H9 (cell line): ENCODE measurements around the gene CEMIP. TPM values are rescaled to one million over a fixed set of nuclear protein-coding genes. Genes with fewer than 3 reads are reported as not detected.

Experiments used
- DNase-seq: peaks from one replicate; pipeline ENCODE4 v3.0.0-alpha.2; 2017
- H2AFZ ChIP-seq: one replicate; pipeline ENCODE4 v1.6.1; 2013; ENCODE audit warnings: mild to moderate bottlenecking, low read length, control low read depth, moderate library complexity
- H2AK5ac ChIP-seq: 2 replicates; pipeline ENCODE4 v1.6.1; 2013; ENCODE audit warnings: low read length, control low read depth, mixed read lengths; ENCODE audit not compliant: insufficient read length
- H2BK120ac ChIP-seq: one replicate; pipeline ENCODE4 v1.6.1; 2013; ENCODE audit warnings: low read depth, mild to moderate bottlenecking, low read length, control low read depth, inconsistent platforms; ENCODE audit not compliant: poor library complexity, severe bottlenecking
- H2BK12ac ChIP-seq: 2 replicates; pipeline ENCODE4 v1.6.1; 2013; ENCODE audit warnings: low read length, control low read depth, mixed read lengths, low read depth; ENCODE audit not compliant: insufficient read length
- H2BK15ac ChIP-seq: 2 replicates; pipeline ENCODE4 v1.6.1; 2013; ENCODE audit warnings: low read depth, low read length, control low read depth
- H2BK20ac ChIP-seq: one replicate; pipeline ENCODE4 v1.6.1; 2013; ENCODE audit warnings: low read depth, mild to moderate bottlenecking, low read length, control low read depth, inconsistent platforms; ENCODE audit not compliant: poor library complexity, severe bottlenecking
- H2BK5ac ChIP-seq: 2 replicates; pipeline ENCODE4 v1.6.1; 2013; ENCODE audit warnings: low read length, control low read depth, mixed read lengths; ENCODE audit not compliant: insufficient read length
- H3K14ac ChIP-seq: 2 replicates; pipeline ENCODE4 v1.6.1; 2013; ENCODE audit warnings: low read length, control low read depth; ENCODE audit not compliant: insufficient read depth
- H3K18ac ChIP-seq: 2 replicates; pipeline ENCODE4 v1.6.1; 2013; ENCODE audit warnings: low read depth, mild to moderate bottlenecking, mixed read lengths, low read length, control low read depth; ENCODE audit not compliant: insufficient read length
- H3K23ac ChIP-seq: 2 replicates; pipeline ENCODE4 v1.6.1; 2013; ENCODE audit warnings: low read length, control low read depth, mixed read lengths, low read depth; ENCODE audit not compliant: insufficient read length
- H3K23me2 ChIP-seq: 2 replicates; pipeline ENCODE4 v1.6.1; 2013; ENCODE audit warnings: low read depth, mild to moderate bottlenecking, mixed read lengths, low read length, control low read depth; ENCODE audit not compliant: insufficient read length, poor library complexity, severe bottlenecking
- H3K27ac ChIP-seq: 2 replicates; pipeline ENCODE4 v1.5.1; 2013; ENCODE audit warnings: low read length, control low read depth, mixed read lengths, low read depth; ENCODE audit not compliant: insufficient read length
- H3K27me3 ChIP-seq: 2 replicates; pipeline ENCODE4 v1.6.1; 2013; ENCODE audit warnings: low read length, control low read depth, inconsistent platforms; ENCODE audit not compliant: insufficient read depth
- H3K4ac ChIP-seq: 2 replicates; pipeline ENCODE4 v1.6.1; 2013; ENCODE audit warnings: low read depth, mild to moderate bottlenecking, control low read depth, inconsistent platforms, low read length, moderate library complexity
- H3K4me1 ChIP-seq: 2 replicates; pipeline ENCODE4 v1.6.1; 2013; ENCODE audit warnings: low read length, control low read depth, inconsistent platforms; ENCODE audit not compliant: insufficient read depth
- H3K4me2 ChIP-seq: 2 replicates; pipeline ENCODE4 v1.6.1; 2013; ENCODE audit warnings: low read length, control low read depth, mixed read lengths; ENCODE audit not compliant: insufficient read length, insufficient read depth
- H3K56ac ChIP-seq: 2 replicates; pipeline ENCODE4 v1.6.1; 2013; ENCODE audit warnings: low read depth, mild to moderate bottlenecking, mixed read lengths, low read length, control low read depth; ENCODE audit not compliant: insufficient read length
- H3K79me1 ChIP-seq: 2 replicates; pipeline ENCODE4 v1.6.1; 2013; ENCODE audit warnings: low read depth, mild to moderate bottlenecking, moderate library complexity, low read length, control low read depth, inconsistent platforms; ENCODE audit not compliant: insufficient read depth, poor library complexity, severe bottlenecking
- H3K79me2 ChIP-seq: 2 replicates; pipeline ENCODE4 v1.6.1; 2013; ENCODE audit warnings: low read length, control low read depth, inconsistent platforms; ENCODE audit not compliant: insufficient read depth
- H3K9ac ChIP-seq: 2 replicates; pipeline ENCODE4 v1.6.1; 2013; ENCODE audit warnings: low read length, control low read depth, mixed read lengths; ENCODE audit not compliant: insufficient read length; ENCODE audit errors: extremely low read depth
- H3K9me3 ChIP-seq: one replicate; pipeline ENCODE4 v1.6.1; 2013; ENCODE audit warnings: low read depth, low read length, inconsistent platforms; ENCODE audit not compliant: control insufficient read depth
- H3T11ph ChIP-seq: one replicate; pipeline ENCODE4 v1.6.1; 2013; ENCODE audit warnings: mild to moderate bottlenecking, low read length, control low read depth, inconsistent platforms
- H4K20me1 ChIP-seq: one replicate; pipeline ENCODE4 v1.6.1; 2013; ENCODE audit not compliant: control insufficient read depth, insufficient read length, insufficient read depth
- H4K5ac ChIP-seq: 2 replicates; pipeline ENCODE4 v1.6.1; 2013; ENCODE audit warnings: low read depth, mild to moderate bottlenecking, mixed read lengths, low read length, control low read depth; ENCODE audit not compliant: insufficient read length
- H4K8ac ChIP-seq: replicated peaks from 2 replicates; pipeline ENCODE4 v1.6.1; 2013; ENCODE audit warnings: low read length, control low read depth, mixed read lengths, low read depth; ENCODE audit not compliant: insufficient read length
- H4K91ac ChIP-seq: 2 replicates; pipeline ENCODE4 v1.6.1; 2013; ENCODE audit warnings: low read depth, mild to moderate bottlenecking, moderate library complexity, mixed read lengths, low read length, control low read depth; ENCODE audit not compliant: insufficient read length
- H3K27ac Mint-ChIP-seq, 3 experiments: 2 replicates in 2 of 3; 3 replicates in 1 of 3; pipeline ENCODE4 v1.8.0; 2020 to 2021; ENCODE audit warnings: mixed read lengths in 3 of 3, mild to moderate bottlenecking in 1 of 3, moderate library complexity in 1 of 3
- H3K27me3 Mint-ChIP-seq: 2 replicates; pipeline ENCODE4 v1.8.0; 2021; ENCODE audit warnings: low read depth, mild to moderate bottlenecking, moderate library complexity, mixed read lengths
- H3K36me3 Mint-ChIP-seq, 3 experiments: 2 replicates in 2 of 3; 3 replicates in 1 of 3; pipeline ENCODE4 v1.8.0; 2020 to 2021; ENCODE audit warnings: low read depth in 3 of 3, mixed read lengths in 3 of 3; ENCODE audit not compliant: insufficient read depth in 1 of 3
- H3K4me1 Mint-ChIP-seq, 2 experiments: 2 replicates each; pipeline ENCODE4 v1.8.0; 2020; ENCODE audit warnings: mixed read lengths in 2 of 2
- H3K4me3 Mint-ChIP-seq, 2 experiments: 2 replicates in 1 of 2; 3 replicates in 1 of 2; pipeline ENCODE4 v1.8.0; 2020 to 2021; ENCODE audit warnings: mild to moderate bottlenecking in 2 of 2, mixed read lengths in 2 of 2, moderate library complexity in 1 of 2
- H3K9me3 Mint-ChIP-seq, 2 experiments: 2 replicates in 1 of 2; 3 replicates in 1 of 2; pipeline ENCODE4 v1.8.0; 2020; ENCODE audit warnings: mild to moderate bottlenecking in 2 of 2, mixed read lengths in 2 of 2, moderate library complexity in 1 of 2
- WGBS: extraction: QIAGEN DNeasy Blood & Tissue Kit; methylation state at CpG from one replicate; pipeline ENCODE4 v1.1.7; 2013; ENCODE audit warnings: missing lambda C conversion rate, low lambda C conversion rate, mixed read lengths; ENCODE audit not compliant: insufficient read length; ENCODE audit errors: extremely low coverage; 5-methylcytosine and 5-hydroxymethylcytosine counted together
- total RNA-seq: library from RNA; stranded (reverse); gene quantifications from 2 replicates; pipeline ENCODE4 v1.2.1, GENCODE V29; 2021
- TF ChIP-seq, protein P1 (sequence below): fragments of 200-600 bp; sonication (generic); conservative IDR thresholded peaks from 3 replicates; pipeline ENCODE4 v1.8.0; 2021; ENCODE audit warnings: antibody characterized with exemption, mild to moderate bottlenecking

The CEMIP gene
- total RNA-seq, 1 experiment from 2014 or later = 0.09 TPM

DNA sequence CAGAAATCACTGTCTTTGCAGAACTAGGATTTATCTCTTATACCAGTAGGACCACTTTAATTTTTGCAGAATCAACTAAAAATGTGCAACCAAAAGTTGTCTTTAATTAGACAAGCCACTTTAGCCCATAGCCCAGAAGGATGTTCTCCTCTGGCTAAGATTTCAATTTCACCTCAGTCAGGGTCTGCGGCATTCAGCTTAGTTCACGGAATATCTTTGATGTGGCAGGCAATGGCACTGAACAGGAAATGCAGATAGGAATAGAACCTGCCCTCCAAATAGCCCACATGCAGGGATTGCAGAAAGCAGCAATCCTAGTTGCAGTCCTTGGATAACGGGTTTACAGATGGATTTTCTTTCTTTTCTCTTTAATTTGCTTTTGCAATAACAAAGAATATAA, 109.7 kb downstream of the CEMIP start:
- Histone ChIP-seq H4K5ac (no peak overlapping the region), H3K27me3 (no peaks in the 10 kb centered on the region), H3K79me2 (no peaks in the 10 kb centered on the region), H3K27ac (no peak overlapping the region), H3K79me1 (no peaks in the 10 kb centered on the region), H2AK5ac (no peak overlapping the region), H3K23me2 (no peaks in the 10 kb centered on the region), H3K9me3 (no peaks in the 10 kb centered on the region), H4K91ac (no peak overlapping the region), H4K8ac (no peak overlapping the region), H3T11ph (no peak overlapping the region), H2AFZ (no peak overlapping the region), H3K14ac (no peak overlapping the region), H3K4ac (no peak overlapping the region), H2BK20ac (no peak overlapping the region), H3K4me1 (peaks cover 5% of the 10 kb centered on the region; the same call in 1 of the 2 replicates), H2BK120ac (no peak overlapping the region), H3K9ac (no peak overlapping the region), H2BK12ac (no peak overlapping the region), H4K20me1 (no peaks in the 10 kb centered on the region), H3K23ac (no peak overlapping the region), H3K4me2 (no peak overlapping the region), H2BK15ac (no peak overlapping the region), H3K56ac (no peak overlapping the region), H2BK5ac (no peak overlapping the region), H3K18ac (no peak overlapping the region)
- Mint-ChIP-seq H3K27ac (no peak overlapping the region), H3K4me3 (no peak overlapping the region), H3K36me3 (peaks cover 0 to 1% (median 0%) of the 10 kb centered on the region in 3 experiments; a peak in 1 of 7 replicates), H3K4me1 (peaks cover 11 to 14% of the 10 kb centered on the region in 2 experiments), H3K27me3 (peaks cover 2% of the 10 kb centered on the region; the same call in 1 of the 2 replicates), H3K9me3 (no peaks in the 10 kb centered on the region)
- no CpG with 5 or more reads among the region's 3 CpGs for WGBS
- TF ChIP-seq, protein P1, sequence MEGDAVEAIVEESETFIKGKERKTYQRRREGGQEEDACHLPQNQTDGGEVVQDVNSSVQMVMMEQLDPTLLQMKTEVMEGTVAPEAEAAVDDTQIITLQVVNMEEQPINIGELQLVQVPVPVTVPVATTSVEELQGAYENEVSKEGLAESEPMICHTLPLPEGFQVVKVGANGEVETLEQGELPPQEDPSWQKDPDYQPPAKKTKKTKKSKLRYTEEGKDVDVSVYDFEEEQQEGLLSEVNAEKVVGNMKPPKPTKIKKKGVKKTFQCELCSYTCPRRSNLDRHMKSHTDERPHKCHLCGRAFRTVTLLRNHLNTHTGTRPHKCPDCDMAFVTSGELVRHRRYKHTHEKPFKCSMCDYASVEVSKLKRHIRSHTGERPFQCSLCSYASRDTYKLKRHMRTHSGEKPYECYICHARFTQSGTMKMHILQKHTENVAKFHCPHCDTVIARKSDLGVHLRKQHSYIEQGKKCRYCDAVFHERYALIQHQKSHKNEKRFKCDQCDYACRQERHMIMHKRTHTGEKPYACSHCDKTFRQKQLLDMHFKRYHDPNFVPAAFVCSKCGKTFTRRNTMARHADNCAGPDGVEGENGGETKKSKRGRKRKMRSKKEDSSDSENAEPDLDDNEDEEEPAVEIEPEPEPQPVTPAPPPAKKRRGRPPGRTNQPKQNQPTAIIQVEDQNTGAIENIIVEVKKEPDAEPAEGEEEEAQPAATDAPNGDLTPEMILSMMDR = no peak
- no peak for DNase-seq
